ENCODE measurements around the gene GRM7.
"Not testable (repeated sequence)": the region's sequence is repeated elsewhere in the genome, so short reads cannot be mapped to it uniquely, and the experiment has no call there.

GRM7 gene

DNA sequence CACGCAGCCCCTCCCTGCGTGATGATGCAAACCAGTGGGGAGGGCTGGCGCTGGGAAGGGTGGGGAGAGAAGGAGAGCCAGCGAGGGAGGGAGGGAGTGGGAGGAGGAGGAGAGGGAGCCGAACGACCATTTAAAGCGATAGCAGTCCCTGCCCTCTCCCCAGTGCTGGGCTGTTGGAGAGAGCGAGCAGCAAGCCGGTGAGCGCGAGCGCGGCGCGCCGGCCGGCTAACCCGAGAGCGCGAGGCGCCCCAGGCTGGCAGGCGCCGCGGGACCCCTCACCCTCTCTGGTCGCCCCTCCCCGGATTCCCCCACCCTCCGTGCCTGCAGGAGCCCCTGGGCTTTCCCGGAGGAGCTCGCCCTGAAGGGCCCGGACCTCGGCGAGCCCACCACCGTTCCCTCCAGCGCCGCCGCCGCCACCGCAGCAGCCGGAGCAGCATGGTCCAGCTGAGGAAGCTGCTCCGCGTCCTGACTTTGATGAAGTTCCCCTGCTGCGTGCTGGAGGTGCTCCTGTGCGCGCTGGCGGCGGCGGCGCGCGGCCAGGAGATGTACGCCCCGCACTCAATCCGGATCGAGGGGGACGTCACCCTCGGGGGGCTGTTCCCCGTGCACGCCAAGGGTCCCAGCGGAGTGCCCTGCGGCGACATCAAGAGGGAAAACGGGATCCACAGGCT is at the start of gene GRM7:
Gene GRM7, plus strand, starts transcription at position 162 of the 671 bp plus-strand sequence.
- no peak for DNase-seq (ENCODE audit: low spot score)

DNA sequence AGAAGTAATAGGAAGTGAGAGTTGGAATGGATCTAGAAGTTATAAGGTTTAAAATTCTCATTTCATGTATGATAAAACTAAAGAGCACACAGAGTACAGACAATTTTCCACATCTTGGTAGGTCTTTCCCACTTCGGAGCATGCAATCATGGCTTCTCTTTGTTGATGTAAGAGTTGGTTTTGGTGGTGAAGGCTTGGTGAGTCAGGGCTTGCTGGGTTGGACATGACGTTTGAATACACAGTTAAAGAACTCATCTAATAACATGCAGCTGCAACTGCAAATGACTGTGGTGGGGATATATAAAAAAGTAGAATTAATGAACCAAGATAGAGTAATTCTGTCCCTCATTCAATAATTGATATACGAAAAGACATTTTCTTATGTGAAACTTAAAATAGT is 39.5 kb upstream of the GRM7 start:
- DNase-seq (ENCODE audit: low spot score), result no peak

DNA sequence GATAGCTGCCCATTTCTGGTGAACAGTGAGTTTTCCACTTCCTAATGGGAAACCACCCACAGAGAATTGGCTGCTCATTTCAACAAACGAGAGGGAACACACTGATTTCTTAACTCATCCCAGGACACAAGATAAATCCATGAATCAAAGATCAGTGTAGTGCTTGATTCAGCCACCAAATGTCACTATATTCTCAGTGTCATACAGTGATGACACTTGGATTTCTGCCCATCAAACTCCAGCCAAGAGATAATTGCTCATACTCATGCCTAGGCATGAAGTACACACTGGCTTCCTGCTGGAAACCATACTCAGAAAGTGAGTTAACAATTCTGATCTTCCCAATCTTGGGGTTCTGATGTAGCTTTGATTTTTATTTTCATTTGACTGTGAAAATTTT is 35.4 kb upstream of the GRM7 start:
- DNase-seq (ENCODE audit: low spot score), result no peak

GRCh38 chr3:6827453-6827852 is 33.5 kb upstream of the GRM7 start:
- no peak for DNase-seq (ENCODE audit: low spot score)

DNA sequence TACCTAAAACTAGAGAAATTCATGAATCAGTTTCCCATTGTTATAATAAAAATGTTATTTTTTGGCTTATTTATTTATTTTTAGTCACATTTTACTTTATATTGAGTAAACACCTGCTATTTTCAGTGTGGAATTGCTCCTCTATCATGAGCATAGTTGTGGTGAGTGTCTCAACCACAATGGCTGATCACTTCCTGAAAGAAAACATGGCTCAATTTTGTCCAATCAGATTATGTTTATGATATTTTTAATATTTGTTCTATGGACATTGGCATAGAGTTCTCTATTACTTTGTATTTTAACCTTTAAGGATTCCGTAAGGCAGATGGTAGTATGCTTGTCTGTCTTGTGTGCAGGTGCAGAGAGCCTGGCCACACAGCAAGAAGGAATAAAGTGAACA is 16.2 kb upstream of the GRM7 start:
- DNase-seq (ENCODE audit: low spot score), result no peak

DNA sequence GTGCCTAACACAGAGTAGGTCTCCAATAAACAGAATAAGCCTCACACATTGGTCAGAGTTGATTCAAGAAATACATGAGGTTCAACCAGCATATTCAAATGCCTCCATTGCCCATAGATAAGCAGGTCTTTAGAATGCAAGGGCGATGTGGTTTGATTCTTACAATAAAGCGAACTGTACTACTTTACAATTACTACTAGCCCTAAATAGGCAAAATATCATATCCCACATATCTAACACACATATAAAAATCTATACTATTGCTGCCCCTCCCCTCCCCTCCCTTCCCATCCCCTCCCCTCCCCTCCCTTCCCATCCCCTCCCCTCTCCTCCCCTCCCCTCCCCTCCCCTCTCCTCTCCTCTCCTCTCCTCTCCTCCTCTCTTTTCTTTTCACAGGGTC is 6.7 kb upstream of the GRM7 start:
- DNase-seq (ENCODE audit: low spot score), result no peak

GRCh38 chr3:6857510-6857909 is 3.4 kb upstream of the GRM7 start:
- DNase-seq (ENCODE audit: low spot score), result no peak

- DNase-seq (ENCODE audit: low spot score), result no peak
These were observed 564 bp upstream of the GRM7 start for GRCh38 chr3:6860149-6860953.

DNA sequence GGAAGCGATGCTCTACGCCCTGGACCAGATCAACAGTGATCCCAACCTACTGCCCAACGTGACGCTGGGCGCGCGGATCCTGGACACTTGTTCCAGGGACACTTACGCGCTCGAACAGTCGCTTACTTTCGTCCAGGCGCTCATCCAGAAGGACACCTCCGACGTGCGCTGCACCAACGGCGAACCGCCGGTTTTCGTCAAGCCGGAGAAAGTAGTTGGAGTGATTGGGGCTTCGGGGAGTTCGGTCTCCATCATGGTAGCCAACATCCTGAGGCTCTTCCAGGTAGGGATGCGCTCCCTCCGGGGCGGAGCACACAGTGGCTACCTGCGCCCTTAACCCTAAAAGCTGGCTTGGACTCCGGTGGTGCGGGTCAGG is 698 bp downstream of the GRM7 start:
- no peak for DNase-seq (ENCODE audit: low spot score)

DNA sequence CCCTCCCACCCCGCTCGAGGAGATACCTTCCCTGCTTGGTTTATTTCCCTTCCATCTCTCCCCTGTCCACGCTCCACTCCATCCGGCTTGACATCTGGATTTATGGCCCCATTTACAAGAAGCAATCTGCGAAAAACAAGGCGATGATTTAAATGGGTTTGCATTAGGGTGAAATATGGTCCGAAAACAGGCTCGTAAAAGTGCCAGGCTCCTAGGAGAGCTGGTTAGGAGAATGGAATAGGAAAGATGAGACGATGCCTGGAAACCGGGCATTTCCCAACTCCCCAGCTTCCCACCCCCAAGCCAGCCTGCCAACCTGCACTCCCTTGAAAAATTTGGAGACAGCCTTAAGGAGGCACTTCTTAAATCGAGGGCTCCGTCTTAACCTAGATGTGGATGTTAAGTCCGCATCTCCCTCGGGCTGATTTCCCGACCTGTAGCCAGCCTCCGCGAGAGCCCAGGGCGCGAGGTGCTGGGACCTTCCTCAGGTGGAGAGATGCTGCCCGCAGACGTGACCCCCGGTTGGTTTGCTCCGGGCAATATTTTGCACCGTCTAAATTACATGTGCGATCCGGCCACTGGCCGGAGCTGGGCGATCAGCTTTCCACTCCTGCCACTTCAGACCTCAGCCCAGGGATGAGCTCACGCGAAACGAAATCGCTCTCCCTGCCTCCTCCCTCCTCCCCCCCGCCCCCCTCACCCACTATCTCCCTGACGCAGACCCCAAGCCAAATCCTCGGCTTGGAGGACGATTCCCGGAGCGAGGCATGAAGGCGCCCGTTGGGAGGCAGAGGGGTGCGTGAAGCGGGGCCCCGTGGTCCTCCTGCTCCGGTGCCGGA is 1.3 kb downstream of the GRM7 start:
- no peak for DNase-seq (ENCODE audit: low spot score)

- no peak for DNase-seq (ENCODE audit: low spot score)
These were observed 1.9 kb downstream of the GRM7 start for GRCh38 chr3:6862880-6863195.

- no peak for DNase-seq (ENCODE audit: low spot score)
These were observed 6.4 kb downstream of the GRM7 start for GRCh38 chr3:6867269-6867668.

DNA sequence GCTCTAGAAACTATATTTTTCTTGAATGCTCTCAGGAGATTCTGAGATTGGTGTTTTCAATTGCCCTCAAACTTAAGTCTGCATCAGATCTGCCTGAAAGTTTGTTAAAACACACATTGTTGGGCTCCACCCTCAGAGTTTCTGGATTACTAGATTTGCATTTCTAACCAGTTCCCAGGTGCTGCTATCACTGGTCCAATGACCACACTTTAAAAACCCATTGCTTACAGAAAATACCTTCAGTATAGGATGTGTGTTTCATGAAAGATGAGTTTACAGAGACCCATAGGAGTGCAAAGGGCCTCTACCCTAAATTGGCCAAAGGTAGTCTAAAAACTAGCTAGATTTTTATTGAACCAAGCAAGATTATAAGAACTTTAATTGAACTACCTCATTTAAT is 17.8 kb downstream of the GRM7 start:
- DNase-seq (ENCODE audit: low spot score), result no peak

DNA sequence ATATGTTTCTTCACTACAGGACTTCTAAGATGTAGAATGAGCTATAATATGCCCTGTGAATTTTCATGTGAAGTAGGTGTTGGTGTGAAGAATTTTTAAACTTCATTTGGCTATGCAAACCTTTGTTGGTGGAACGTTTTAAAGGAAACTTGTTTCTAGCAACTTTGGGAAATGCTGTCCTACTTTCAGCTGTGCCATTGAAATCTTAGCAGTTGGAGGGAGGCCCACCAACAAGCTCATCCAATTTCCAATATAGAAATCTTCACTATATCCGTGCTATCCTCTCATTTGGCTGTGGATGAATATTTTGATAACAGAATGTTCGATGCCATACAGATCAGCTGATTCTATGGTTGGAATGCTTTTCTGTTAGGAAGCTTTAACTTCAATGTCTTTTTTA is 51.3 kb downstream of the GRM7 start:
- no peak for DNase-seq (ENCODE audit: low spot score)

DNA sequence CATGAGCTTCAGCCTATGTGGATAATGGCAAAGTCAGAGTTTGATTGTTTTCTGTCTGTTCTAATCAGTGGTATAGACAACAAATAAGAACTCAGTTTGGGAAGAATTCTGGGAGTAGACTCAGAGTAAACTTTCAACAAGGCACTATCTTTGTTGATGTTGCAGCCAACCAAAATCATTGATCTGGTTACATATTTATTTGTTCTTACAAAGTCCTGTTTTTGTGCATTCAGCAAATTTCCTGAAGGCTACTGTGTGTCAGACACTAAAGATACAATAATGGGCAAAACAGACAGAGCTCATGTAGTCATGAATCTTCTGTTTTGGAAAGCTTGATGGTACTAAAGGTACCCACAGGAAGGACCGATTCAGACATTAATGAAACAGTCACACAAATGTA is 55.0 kb downstream of the GRM7 start:
- no peak for DNase-seq (ENCODE audit: low spot score)

DNA sequence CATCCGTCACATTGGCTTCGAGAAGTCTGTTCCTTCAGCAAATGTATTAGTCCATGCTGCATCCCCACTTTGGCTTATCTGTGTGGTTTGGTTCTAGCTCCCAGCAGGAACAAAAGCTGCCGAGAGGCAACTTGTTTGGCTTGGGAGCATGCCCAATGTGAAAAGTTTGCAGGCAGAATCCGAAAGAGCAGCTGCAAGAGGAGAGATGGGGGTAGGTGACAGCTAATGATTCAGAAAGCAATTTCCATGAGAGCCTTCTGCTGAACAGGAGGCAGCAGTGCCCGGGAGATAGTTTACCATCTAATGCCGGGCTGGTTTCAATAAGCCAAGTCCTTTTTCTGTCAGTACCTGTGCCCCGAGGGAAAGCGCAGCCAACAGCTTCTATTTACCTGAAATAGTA is 60.2 kb downstream of the GRM7 start:
- no peak for DNase-seq (ENCODE audit: low spot score)

- DNase-seq (ENCODE audit: low spot score), result no peak
These were observed 61.0 kb downstream of the GRM7 start for GRCh38 chr3:6921876-6922275.

GRCh38 chr3:6928064-6928463 is 67.1 kb downstream of the GRM7 start:
- no peak for DNase-seq (ENCODE audit: low spot score)

- DNase-seq (ENCODE audit: low spot score), result no peak
These were observed 69.0 kb downstream of the GRM7 start for GRCh38 chr3:6929918-6930317.

- DNase-seq (ENCODE audit: low spot score), result not testable (repeated sequence)
These were observed 74.5 kb downstream of the GRM7 start for GRCh38 chr3:6935418-6935817.

- DNase-seq (ENCODE audit: low spot score), result no peak
These were observed 75.1 kb downstream of the GRM7 start for GRCh38 chr3:6935970-6936369.

GRCh38 chr3:6962801-6963200 is 101.9 kb downstream of the GRM7 start:
- no peak for DNase-seq (ENCODE audit: low spot score)

DNA sequence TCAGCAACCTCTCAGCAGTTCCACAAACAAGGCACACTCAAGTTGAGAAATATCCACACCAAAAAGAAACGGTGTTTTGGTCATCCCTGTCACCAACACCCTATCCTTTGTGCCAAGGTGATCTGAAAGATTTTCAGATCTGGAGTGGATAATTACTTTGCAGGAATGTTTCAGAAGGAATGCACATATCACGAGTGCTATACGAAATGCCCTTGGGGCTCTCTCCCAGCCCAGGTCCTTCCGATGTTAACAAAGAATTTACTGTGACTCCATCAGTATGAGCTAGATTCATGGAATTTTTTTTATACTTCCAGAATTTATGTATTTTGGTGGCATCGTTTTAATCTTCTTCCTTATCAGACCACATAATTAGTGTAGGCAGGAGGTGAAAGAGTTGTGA is 105.0 kb downstream of the GRM7 start:
- DNase-seq (ENCODE audit: low spot score), result no peak
